ENCODE measurements around the gene NRSN2. TPM values are rescaled to one million over a fixed set of nuclear protein-coding genes. Genes with fewer than 3 reads are reported as not detected.

NRSN2 gene
- polyA plus RNA-seq, 1 experiment = 35.6 TPM

- H3K9me3 ChIP-seq (ENCODE audit: control insufficient read depth, insufficient read depth, low read length) = peaks cover 5% of the 10 kb centered on the region; the same call in 1 of the 2 replicates
- peak overlapping the region; percentile 52 for H3K27ac ChIP-seq (ENCODE audit: low read depth, low read length)
- POLR2A ChIA-PET = interaction anchor here (1.0 to 1.5 kb wide), 3 partner anchors 9 to 30 kb away, joined by 3 to 6 read pairs (median 3); no protein-coding TSS in a partner anchor
- DNase-seq (ENCODE audit: low read depth, low spot score) = no peak
- H3K4me3 ChIP-seq (ENCODE audit: low read depth, low read length) = peak overlapping the region; percentile 99
- CTCF ChIA-PET = interaction anchor here (1.3 to 1.4 kb wide), 3 partner anchors 23 to 34 kb away, joined by 4 to 7 read pairs (median 5); no protein-coding TSS in a partner anchor
- H3K27me3 ChIP-seq (ENCODE audit: control insufficient read depth, insufficient read depth, low read length) = no peaks in the 10 kb centered on the region
- TF ChIP-seq CTCF (IDR thresholded peaks at IDR 0.05; ENCODE audit: low read depth, low read length) = no peak
Measured at GRCh38 chr20:300345-300990, 46.4 kb upstream of the NRSN2 start.

- Histone ChIP-seq H3K27ac (ENCODE audit: low read depth, low read length) (no peak overlapping the region), H3K9me3 (ENCODE audit: control insufficient read depth, insufficient read depth, low read length) (peaks cover 5% of the 10 kb centered on the region; the same call in 1 of the 2 replicates), H3K4me3 (ENCODE audit: low read depth, low read length) (no peak overlapping the region), H3K27me3 (ENCODE audit: control insufficient read depth, insufficient read depth, low read length) (no peaks in the 10 kb centered on the region)
- no peak for DNase-seq (ENCODE audit: low read depth, low spot score)
- ChIA-PET CTCF (no interaction called here), POLR2A (no interaction called here)
- TF ChIP-seq CTCF (IDR thresholded peaks at IDR 0.05; ENCODE audit: low read depth, low read length) = no peak
Measured at GRCh38 chr20:301886-302848, 44.7 kb upstream of the NRSN2 start.

GRCh38 chr20:305745-306144, 41.2 kb upstream of the NRSN2 start:
- Histone ChIP-seq H3K4me3 (ENCODE audit: low read depth, low read length) (no peak overlapping the region), H3K9me3 (ENCODE audit: control insufficient read depth, insufficient read depth, low read length) (no peaks in the 10 kb centered on the region), H3K27ac (ENCODE audit: low read depth, low read length) (no peak overlapping the region), H3K27me3 (ENCODE audit: control insufficient read depth, insufficient read depth, low read length) (no peaks in the 10 kb centered on the region)
- POLR2A ChIA-PET = no interaction called here
- DNase-seq (ENCODE audit: low read depth, low spot score) = no peak
- no peak for TF ChIP-seq CTCF (IDR thresholded peaks at IDR 0.05; ENCODE audit: low read depth, low read length)
- CTCF ChIA-PET = no interaction called here

GRCh38 chr20:308427-309038, 38.4 kb upstream of the NRSN2 start:
- Histone ChIP-seq H3K9me3 (ENCODE audit: control insufficient read depth, insufficient read depth, low read length) (no peaks in the 10 kb centered on the region), H3K27ac (ENCODE audit: low read depth, low read length) (no peak overlapping the region), H3K4me3 (ENCODE audit: low read depth, low read length) (no peak overlapping the region), H3K27me3 (ENCODE audit: control insufficient read depth, insufficient read depth, low read length) (no peaks in the 10 kb centered on the region)
- TF ChIP-seq CTCF (IDR thresholded peaks at IDR 0.05; ENCODE audit: low read depth, low read length) = no peak
- no peak for DNase-seq (ENCODE audit: low read depth, low spot score)
- CTCF ChIA-PET = interaction anchor here (1.0 to 1.9 kb wide), 2 partner anchors 42 to 337 kb away, joined by 3 to 5 read pairs; no protein-coding TSS in a partner anchor
- POLR2A ChIA-PET = interaction anchor here (1.4 kb wide), 1 partner anchor 12 kb away, joined by 8 read pairs; no protein-coding TSS in a partner anchor

Measured in AG04450 (cell line).